HG03039 (cell line): ENCODE measurements around the gene KRTAP10-4.
"Not testable (repeated sequence)": the region's sequence is repeated elsewhere in the genome, so short reads cannot be mapped to it uniquely, and the experiment has no call there.

ENCODE experiments used
- ATAC-seq: cut with Tn5 transposase; IDR thresholded peaks from one replicate; pipeline ENCODE4 v1.9.1; 2021; ENCODE audit warnings: mild to moderate bottlenecking, moderate library complexity; ENCODE audit not compliant: unreplicated experiment

The KRTAP10-4 gene

GRCh38 chr21:44596068-44596725 lies 22.7 kb downstream of the KRTAP10-4 start:
- no peak for ATAC-seq

- no peak for ATAC-seq
Measured at GRCh38 chr21:44598061-44598460, 24.5 kb downstream of the KRTAP10-4 start.

GRCh38 chr21:44599264-44600029 lies 25.9 kb downstream of the KRTAP10-4 start:
- ATAC-seq: no peak

GRCh38 chr21:44600118-44600978 lies 26.8 kb downstream of the KRTAP10-4 start, which contains the start of gene KRTAP10-7:
KRTAP10-7 (plus strand) TSS chr21:44600597; CDS start chr21:44600622, 25 bp downstream.
- not testable (repeated sequence) for ATAC-seq

- ATAC-seq: not testable (repeated sequence)
Measured at GRCh38 chr21:44601091-44601490, 27.6 kb downstream of the KRTAP10-4 start.

- ATAC-seq: no peak
Measured at GRCh38 chr21:44601596-44602462, 28.3 kb downstream of the KRTAP10-4 start.

- ATAC-seq: no peak
Measured at GRCh38 chr21:44602463-44602850, 28.9 kb downstream of the KRTAP10-4 start.

GRCh38 chr21:44603109-44603875 lies 29.8 kb downstream of the KRTAP10-4 start:
- ATAC-seq: no peak

- no peak for ATAC-seq
Measured at GRCh38 chr21:44603911-44604310, 30.4 kb downstream of the KRTAP10-4 start.

- no peak for ATAC-seq
Measured at GRCh38 chr21:44606495-44606894, 33.0 kb downstream of the KRTAP10-4 start.

GRCh38 chr21:44609193-44609592 lies 35.7 kb downstream of the KRTAP10-4 start:
- ATAC-seq: no peak

GRCh38 chr21:44610157-44610843 lies 36.8 kb downstream of the KRTAP10-4 start:
- not testable (repeated sequence) for ATAC-seq

- no peak for ATAC-seq
Measured at GRCh38 chr21:44611551-44611950, 38.0 kb downstream of the KRTAP10-4 start.

- no peak for ATAC-seq
Measured at GRCh38 chr21:44612029-44612486, 38.5 kb downstream of the KRTAP10-4 start, which contains the start of gene KRTAP10-8. KRTAP10-8 (plus strand) TSS chr21:44612079; CDS start chr21:44612101, 22 bp downstream.

- ATAC-seq: no peak
Measured at GRCh38 chr21:44612669-44613229, 39.2 kb downstream of the KRTAP10-4 start.

- no peak for ATAC-seq
Measured at GRCh38 chr21:44613386-44614155, 40.0 kb downstream of the KRTAP10-4 start.

- ATAC-seq: no peak
Measured at GRCh38 chr21:44614161-44614631, 40.7 kb downstream of the KRTAP10-4 start.
